ENCODE results near the gene MS4A5.

The MS4A5 gene

GRCh38 chr11:60420015-60420414, 9.4 kb upstream of the MS4A5 start:
- Histone ChIP-seq H3K9ac (ENCODE audit: low read depth, low read length, poor library complexity) (no peak overlapping the region), H2BK15ac (ENCODE audit: low read length) (no peak overlapping the region), H4K91ac (ENCODE audit: low read depth, low read length, poor library complexity) (no peak overlapping the region), H3K4me2 (ENCODE audit: insufficient read depth, low read length, poor library complexity, severe bottlenecking) (no peak overlapping the region), H3K4me1 (ENCODE audit: control insufficient read depth in 2 of 2, insufficient read depth in 1 of 2, low read depth in 1 of 2, low read length in 2 of 2) (no peaks in the 10 kb centered on the region), H3K27ac (replicated peaks; ENCODE audit: low read length) (no peak overlapping the region), H3K18ac (ENCODE audit: low read length) (no peak overlapping the region), H2BK12ac (ENCODE audit: low read length) (no peak overlapping the region), H2BK120ac (ENCODE audit: low read depth, low read length) (no peak overlapping the region), H2AFZ (ENCODE audit: low read length) (no peak overlapping the region), H2AK5ac (ENCODE audit: low read depth, low read length) (no peak overlapping the region), H3K79me1 (ENCODE audit: low read depth, low read length) (no peaks in the 10 kb centered on the region), H2BK5ac (ENCODE audit: low read length) (no peak overlapping the region), H3K14ac (ENCODE audit: low read length) (no peak overlapping the region), H3K4me3 (ENCODE audit: low read length in 2 of 2) (no peak overlapping the region), H3K27me3 (ENCODE audit: control insufficient read depth in 3 of 3, insufficient read depth in 3 of 3, low read depth in 1 of 3, low read length in 3 of 3) (no peaks in the 10 kb centered on the region), H3K4ac (ENCODE audit: low read length) (no peak overlapping the region), H3K9me3 (replicated peaks in 1 of 2; ENCODE audit: control insufficient read depth in 2 of 2, insufficient read depth in 1 of 2, low read depth in 1 of 2, low read length in 2 of 2) (no peaks in the 10 kb centered on the region), H3K23ac (ENCODE audit: low read depth, low read length, poor library complexity) (no peak overlapping the region), H3K36me3 (replicated peaks in 1 of 2; ENCODE audit: control insufficient read depth in 2 of 2, insufficient read depth in 2 of 2, low read length in 2 of 2) (no peaks in the 10 kb centered on the region), H4K8ac (ENCODE audit: low read depth, low read length) (no peak overlapping the region)
- no peak for DNase-seq (ENCODE audit: low spot score)
- no CpG with 5 or more reads among the region's 2 CpGs for WGBS, 2 donors (ENCODE audit: extremely low coverage in 2 of 2, insufficient read length in 2 of 2, insufficient replicate concordance in 1 of 2)

- no peak overlapping the region for H2BK120ac ChIP-seq (ENCODE audit: low read depth, low read length)
- no CpG with 5 or more reads among the region's 1 CpG for WGBS, 2 donors (ENCODE audit: extremely low coverage in 2 of 2, insufficient read length in 2 of 2, insufficient replicate concordance in 1 of 2)
- DNase-seq (ENCODE audit: low spot score): no peak
Observed at GRCh38 chr11:60422609-60423008, 6.8 kb upstream of the MS4A5 start.

GRCh38 chr11:60428517-60428916, 855 bp upstream of the MS4A5 start:
- no peaks in the 10 kb centered on the region for H3K9me3 ChIP-seq (replicated peaks in 1 of 2; ENCODE audit: control insufficient read depth in 2 of 2, insufficient read depth in 1 of 2, low read depth in 1 of 2, low read length in 2 of 2)
- no peak overlapping the region for H4K8ac ChIP-seq (ENCODE audit: low read depth, low read length)
- no peak overlapping the region for H4K91ac ChIP-seq (ENCODE audit: low read depth, low read length, poor library complexity)
- H3K14ac ChIP-seq (ENCODE audit: low read length): no peak overlapping the region
- no peak overlapping the region for H3K23ac ChIP-seq (ENCODE audit: low read depth, low read length, poor library complexity)
- WGBS, 2 donors (ENCODE audit: extremely low coverage in 2 of 2, insufficient read length in 2 of 2, insufficient replicate concordance in 1 of 2): no CpG with 5 or more reads among the region's 2 CpGs
- H3K4ac ChIP-seq (ENCODE audit: low read length): no peak overlapping the region
- no peak for DNase-seq (ENCODE audit: low spot score)
- no peak overlapping the region for H3K4me3 ChIP-seq (ENCODE audit: low read length in 2 of 2)
- H2BK12ac ChIP-seq (ENCODE audit: low read length): no peak overlapping the region
- no peak overlapping the region for H2AFZ ChIP-seq (ENCODE audit: low read length)
- peaks cover 0 to 2% (median 0%) of the 10 kb centered on the region in 3 experiments for H3K27me3 ChIP-seq (ENCODE audit: control insufficient read depth in 3 of 3, insufficient read depth in 3 of 3, low read depth in 1 of 3, low read length in 3 of 3)
- H2AK5ac ChIP-seq (ENCODE audit: low read depth, low read length): no peak overlapping the region
- H2BK120ac ChIP-seq (ENCODE audit: low read depth, low read length): no peak overlapping the region
- no peaks in the 10 kb centered on the region for H3K36me3 ChIP-seq (replicated peaks in 1 of 2; ENCODE audit: control insufficient read depth in 2 of 2, insufficient read depth in 2 of 2, low read length in 2 of 2)
- no peak overlapping the region for H2BK15ac ChIP-seq (ENCODE audit: low read length)
- no peaks in the 10 kb centered on the region for H3K79me1 ChIP-seq (ENCODE audit: low read depth, low read length)
- no peak overlapping the region for H3K18ac ChIP-seq (ENCODE audit: low read length)
- no peaks in the 10 kb centered on the region for H3K4me1 ChIP-seq (ENCODE audit: control insufficient read depth in 2 of 2, insufficient read depth in 1 of 2, low read depth in 1 of 2, low read length in 2 of 2)
- no peak overlapping the region for H3K27ac ChIP-seq (replicated peaks; ENCODE audit: low read length)
- no peak overlapping the region for H3K9ac ChIP-seq (ENCODE audit: low read depth, low read length, poor library complexity)
- no peak overlapping the region for H3K4me2 ChIP-seq (ENCODE audit: insufficient read depth, low read length, poor library complexity, severe bottlenecking)
- H2BK5ac ChIP-seq (ENCODE audit: low read length): no peak overlapping the region

More at GRCh38 chr11:60422609-60423008, 6.8 kb upstream of the MS4A5 start:
- Histone ChIP-seq H3K4ac (ENCODE audit: low read length) (no peak overlapping the region), H2AFZ (ENCODE audit: low read length) (no peak overlapping the region), H3K27me3 (ENCODE audit: control insufficient read depth in 3 of 3, insufficient read depth in 3 of 3, low read depth in 1 of 3, low read length in 3 of 3) (no peaks in the 10 kb centered on the region), H3K23ac (ENCODE audit: low read depth, low read length, poor library complexity) (no peak overlapping the region), H4K91ac (ENCODE audit: low read depth, low read length, poor library complexity) (no peak overlapping the region), H2BK12ac (ENCODE audit: low read length) (no peak overlapping the region), H3K27ac (replicated peaks; ENCODE audit: low read length) (no peak overlapping the region), H3K14ac (ENCODE audit: low read length) (no peak overlapping the region), H3K79me1 (ENCODE audit: low read depth, low read length) (no peaks in the 10 kb centered on the region), H2BK15ac (ENCODE audit: low read length) (no peak overlapping the region), H3K18ac (ENCODE audit: low read length) (no peak overlapping the region), H3K4me3 (ENCODE audit: low read length in 2 of 2) (no peak overlapping the region), H2AK5ac (ENCODE audit: low read depth, low read length) (no peak overlapping the region), H3K36me3 (replicated peaks in 1 of 2; ENCODE audit: control insufficient read depth in 2 of 2, insufficient read depth in 2 of 2, low read length in 2 of 2) (no peaks in the 10 kb centered on the region), H3K9ac (ENCODE audit: low read depth, low read length, poor library complexity) (no peak overlapping the region), H3K4me2 (ENCODE audit: insufficient read depth, low read length, poor library complexity, severe bottlenecking) (no peak overlapping the region), H3K9me3 (replicated peaks in 1 of 2; ENCODE audit: control insufficient read depth in 2 of 2, insufficient read depth in 1 of 2, low read depth in 1 of 2, low read length in 2 of 2) (no peaks in the 10 kb centered on the region), H2BK5ac (ENCODE audit: low read length) (no peak overlapping the region), H4K8ac (ENCODE audit: low read depth, low read length) (no peak overlapping the region), H3K4me1 (ENCODE audit: control insufficient read depth in 2 of 2, insufficient read depth in 1 of 2, low read depth in 1 of 2, low read length in 2 of 2) (no peaks in the 10 kb centered on the region)

- no peaks in the 10 kb centered on the region for H3K9me3 ChIP-seq (replicated peaks in 1 of 2; ENCODE audit: control insufficient read depth in 2 of 2, insufficient read depth in 1 of 2, low read depth in 1 of 2, low read length in 2 of 2)
- H3K4me2 ChIP-seq (ENCODE audit: insufficient read depth, low read length, poor library complexity, severe bottlenecking): no peak overlapping the region
- no peak overlapping the region for H3K14ac ChIP-seq (ENCODE audit: low read length)
- H4K8ac ChIP-seq (ENCODE audit: low read depth, low read length): no peak overlapping the region
- H3K4me3 ChIP-seq (ENCODE audit: low read length in 2 of 2): no peak overlapping the region
- no peak overlapping the region for H2AFZ ChIP-seq (ENCODE audit: low read length)
- H2BK15ac ChIP-seq (ENCODE audit: low read length): no peak overlapping the region
- H3K18ac ChIP-seq (ENCODE audit: low read length): no peak overlapping the region
- no peak overlapping the region for H4K91ac ChIP-seq (ENCODE audit: low read depth, low read length, poor library complexity)
- H3K27me3 ChIP-seq (ENCODE audit: control insufficient read depth in 3 of 3, insufficient read depth in 3 of 3, low read depth in 1 of 3, low read length in 3 of 3): peaks cover 0 to 5% (median 0%) of the 10 kb centered on the region in 3 experiments
- H3K79me1 ChIP-seq (ENCODE audit: low read depth, low read length): no peaks in the 10 kb centered on the region
- no peak overlapping the region for H3K27ac ChIP-seq (replicated peaks; ENCODE audit: low read length)
- H2BK5ac ChIP-seq (ENCODE audit: low read length): no peak overlapping the region
- no peak overlapping the region for H3K23ac ChIP-seq (ENCODE audit: low read depth, low read length, poor library complexity)
- no peak overlapping the region for H2BK12ac ChIP-seq (ENCODE audit: low read length)
- H3K4me1 ChIP-seq (ENCODE audit: control insufficient read depth in 2 of 2, insufficient read depth in 1 of 2, low read depth in 1 of 2, low read length in 2 of 2): no peaks in the 10 kb centered on the region
- no CpG with 5 or more reads among the region's 2 CpGs for WGBS, 2 donors (ENCODE audit: extremely low coverage in 2 of 2, insufficient read length in 2 of 2, insufficient replicate concordance in 1 of 2)
- H3K4ac ChIP-seq (ENCODE audit: low read length): no peak overlapping the region
- DNase-seq (ENCODE audit: low spot score): no peak
- no peak overlapping the region for H3K9ac ChIP-seq (ENCODE audit: low read depth, low read length, poor library complexity)
- H2BK120ac ChIP-seq (ENCODE audit: low read depth, low read length): no peak overlapping the region
- no peak overlapping the region for H2AK5ac ChIP-seq (ENCODE audit: low read depth, low read length)
- H3K36me3 ChIP-seq (replicated peaks in 1 of 2; ENCODE audit: control insufficient read depth in 2 of 2, insufficient read depth in 2 of 2, low read length in 2 of 2): no peaks in the 10 kb centered on the region
Observed at GRCh38 chr11:60431251-60431650, 1.9 kb downstream of the MS4A5 start.

Measured in neuronal stem cell (in vitro differentiated cells).